ENCODE measurements around the gene CLMN.

CLMN gene

GRCh38 chr14:95267306-95267705 is 52.4 kb downstream of the CLMN start:
- H3K27me3 ChIP-seq: no peaks in the 10 kb centered on the region
- DNase-seq: no peak
- no peak overlapping the region for H3K27ac ChIP-seq
- H3K4me1 ChIP-seq: peaks cover 0 to 10% (median 4%) of the 10 kb centered on the region in 4 donors
- no peak overlapping the region for H3K4me3 ChIP-seq
- no peak for TF ChIP-seq CTCF (IDR thresholded peaks at IDR 0.05)
- no peaks in the 10 kb centered on the region for H3K36me3 ChIP-seq
- intact Hi-C loops (cut with DNase I; ENCODE audit: low total_unique reads): no loop called here
- no peaks in the 10 kb centered on the region for H3K9me3 ChIP-seq

- intact Hi-C loops (cut with DNase I; ENCODE audit: low total_unique reads): no loop called here
- Histone ChIP-seq H3K27me3 (no peaks in the 10 kb centered on the region), H3K4me3 (no peak overlapping the region), H3K4me1 (peaks cover 0 to 19% (median 8%) of the 10 kb centered on the region in 4 donors), H3K27ac (no peak overlapping the region), H3K9me3 (no peaks in the 10 kb centered on the region), H3K36me3 (no peaks in the 10 kb centered on the region)
- DNase-seq: no peak
- TF ChIP-seq CTCF (IDR thresholded peaks at IDR 0.05): no peak
Measured at GRCh38 chr14:95265106-95266094, 54.3 kb downstream of the CLMN start.

GRCh38 chr14:95264271-95264973 is 55.3 kb downstream of the CLMN start:
- no peak for TF ChIP-seq CTCF (IDR thresholded peaks at IDR 0.05)
- intact Hi-C loops (cut with DNase I; ENCODE audit: low total_unique reads): no loop called here
- DNase-seq: no peak
- no peak overlapping the region for H3K4me3 ChIP-seq
- H3K36me3 ChIP-seq: no peaks in the 10 kb centered on the region
- no peak overlapping the region for H3K27ac ChIP-seq
- no peaks in the 10 kb centered on the region for H3K27me3 ChIP-seq
- no peaks in the 10 kb centered on the region for H3K9me3 ChIP-seq
- H3K4me1 ChIP-seq: peaks cover 0 to 16% (median 7%) of the 10 kb centered on the region in 4 donors

GRCh38 chr14:95263527-95264231 is 56.0 kb downstream of the CLMN start:
- no peak for TF ChIP-seq CTCF (IDR thresholded peaks at IDR 0.05)
- Histone ChIP-seq H3K9me3 (no peaks in the 10 kb centered on the region), H3K4me1 (peaks cover 0 to 18% (median 8%) of the 10 kb centered on the region in 4 donors), H3K36me3 (no peaks in the 10 kb centered on the region), H3K27me3 (no peaks in the 10 kb centered on the region), H3K4me3 (no peak overlapping the region), H3K27ac (no peak overlapping the region)
- no peak for DNase-seq
- intact Hi-C loops (cut with DNase I; ENCODE audit: low total_unique reads): no loop called here

- H3K27me3 ChIP-seq: no peaks in the 10 kb centered on the region
- H3K27ac ChIP-seq: no peak overlapping the region
- intact Hi-C loops (cut with DNase I; ENCODE audit: low total_unique reads): no loop called here
- no peak overlapping the region for H3K4me3 ChIP-seq
- no peak for TF ChIP-seq CTCF (IDR thresholded peaks at IDR 0.05)
- DNase-seq: no peak
- no peaks in the 10 kb centered on the region for H3K9me3 ChIP-seq
- H3K36me3 ChIP-seq: no peaks in the 10 kb centered on the region
- peaks cover 0 to 18% (median 8%) of the 10 kb centered on the region in 4 donors for H3K4me1 ChIP-seq
Measured at GRCh38 chr14:95262511-95262891, 57.2 kb downstream of the CLMN start.

All from tibial artery (tissue), 4 donors.